ENCODE data around the gene TNFRSF1A. TPM values are rescaled to one million over a fixed set of nuclear protein-coding genes. Genes with fewer than 3 reads are reported as not detected.

TNFRSF1A gene
- total RNA-seq, 1 experiment from 2014 or later = 320 TPM

Other genes starting within 250 kb of the TNFRSF1A start
- gene VWF, start 217.4 kb downstream of the TNFRSF1A start, total RNA-seq (2014; rRNA removed; shearing (Covaris generic)) = 0.08 and 0.23 TPM in 2 replicates
- 86.6 and 133 TPM in 2 replicates for gene CD9, start 141.7 kb downstream of the TNFRSF1A start, total RNA-seq (2014; rRNA removed; shearing (Covaris generic))
- 0.10 TPM in 1 of 2 replicates, not detected in the other for gene PLEKHG6, start 31.4 kb downstream of the TNFRSF1A start, total RNA-seq (2014; rRNA removed; shearing (Covaris generic))
- gene SCNN1A, start 33.5 kb upstream of the TNFRSF1A start, total RNA-seq (2014; rRNA removed; shearing (Covaris generic)) = 1.7 and 2.1 TPM in 2 replicates
- gene LTBR, start 42.1 kb upstream of the TNFRSF1A start, total RNA-seq (2014; rRNA removed; shearing (Covaris generic)) = 19.5 and 31.5 TPM in 2 replicates
- gene CD27, start 102.9 kb upstream of the TNFRSF1A start, total RNA-seq (2014; rRNA removed; shearing (Covaris generic)) = not detected in 2 replicates
- 8.6 and 20.5 TPM in 2 replicates for gene TAPBPL, start 110.0 kb upstream of the TNFRSF1A start, total RNA-seq (2014; rRNA removed; shearing (Covaris generic))
- gene VAMP1, start 128.6 kb upstream of the TNFRSF1A start, total RNA-seq (2014; rRNA removed; shearing (Covaris generic)) = 2.8 and 4.1 TPM in 2 replicates
- gene MRPL51, start 151.2 kb upstream of the TNFRSF1A start, total RNA-seq (2014; rRNA removed; shearing (Covaris generic)) = 286 and 368 TPM in 2 replicates
- 126 and 187 TPM in 2 replicates for gene NCAPD2, start 152.0 kb upstream of the TNFRSF1A start, total RNA-seq (2014; rRNA removed; shearing (Covaris generic))
- 9,561 and 11,555 TPM in 2 replicates for gene GAPDH, start 192.4 kb upstream of the TNFRSF1A start, total RNA-seq (2014; rRNA removed; shearing (Covaris generic))
- 2.1 and 5.4 TPM in 2 replicates for gene IFFO1, start 214.0 kb upstream of the TNFRSF1A start, total RNA-seq (2014; rRNA removed; shearing (Covaris generic))
- gene NOP2, start 226.2 kb upstream of the TNFRSF1A start, total RNA-seq (2014; rRNA removed; shearing (Covaris generic)) = 64.3 and 90.3 TPM in 2 replicates

Measured in H4 (cell line).